Panc1 (cell line): Measurements from ENCODE around the gene DCTN5.

Source experiments
- CTCF ChIP-seq: fragments of 450-650 bp; IDR thresholded peaks from 2 replicates; pipeline ENCODE4 v1.5.1; 2017; ENCODE audit warnings: mild to moderate bottlenecking
- REST ChIP-seq, 2 experiments: IDR thresholded peaks; 2 replicates each; pipeline ENCODE4 v1.6.1; 2011 to 2012; ENCODE audit warnings: low read depth in 2 of 2, control low read depth in 1 of 2, low read length in 1 of 2, mild to moderate bottlenecking in 1 of 2, moderate library complexity in 1 of 2; ENCODE audit not compliant: insufficient read depth in 1 of 2

- no peak for TF ChIP-seq CTCF
- no peak for TF ChIP-seq REST (IDR thresholded peaks at IDR 0.05; ENCODE audit: insufficient read depth in 1 of 2, low read depth in 2 of 2, low read length in 1 of 2)
Measured at GRCh38 chr16:23608194-23608593, 33.1 kb upstream of the DCTN5 start.
